Measurements from ENCODE around the gene VASP. TPM values are rescaled to one million over a fixed set of nuclear protein-coding genes. Genes with fewer than 3 reads are reported as not detected.

The VASP gene
- total and polyA plus RNA-seq, 2 donors (not counting 3 experiments of a cell fraction or from before 2014, with no cell fraction given): 94.3 to 154 TPM

GRCh38 chr19:45495178-45495577 lies 12.1 kb upstream of the VASP start:
- Histone ChIP-seq H3K9me1 (replicated peaks; ENCODE audit: control insufficient read depth, extremely low read depth, insufficient read depth, low read length) (no peaks in the 10 kb centered on the region), H4K20me1 (replicated peaks; ENCODE audit: control insufficient read depth, extremely low read depth, insufficient read depth, low read length) (no peaks in the 10 kb centered on the region), H3K79me2 (ENCODE audit: control insufficient read depth, insufficient read depth, low read length) (no peaks in the 10 kb centered on the region), H3K4me1 (ENCODE audit: control insufficient read depth, extremely low read depth, insufficient read depth, low read length) (peaks cover 27% of the 10 kb centered on the region), H3K4me3 (replicated peaks in 1 of 3; ENCODE audit: insufficient read depth in 1 of 3, low read depth in 1 of 3, low read length in 3 of 3) (no peak overlapping the region), H3K27ac (ENCODE audit: insufficient read depth, low read depth, low read length) (no peak overlapping the region), H3K27me3 (ENCODE audit: control insufficient read depth in 2 of 2, insufficient read depth in 2 of 2, low read length in 2 of 2) (peaks cover 8 to 16% of the 10 kb centered on the region in 2 experiments), H2AFZ (ENCODE audit: low read depth, low read length) (no peak overlapping the region), H3K4me2 (ENCODE audit: insufficient read depth, low read length) (no peak overlapping the region), H3K36me3 (ENCODE audit: control insufficient read depth in 2 of 2, extremely low read depth in 1 of 2, insufficient read depth in 2 of 2, low read length in 2 of 2) (no peaks in the 10 kb centered on the region), H3K9me3 (replicated peaks; ENCODE audit: control insufficient read depth, insufficient read depth, low read length) (no peaks in the 10 kb centered on the region), H3K9ac (replicated peaks; ENCODE audit: extremely low read depth, insufficient read depth, low read length) (no peak overlapping the region)
- dilution Hi-C loops (cut with MboI; ENCODE audit: extremely low pct_ligation_motif_present, low sequenced_read_pairs) (no loop called here), intact Hi-C loops (cut with micrococcal nuclease) (no loop called here)
- CTCF ChIA-PET: interaction anchor here (2.6 to 4.3 kb wide), 3 partner anchors 10 to 147 kb away, joined by 18 to 45 read pairs (median 38); no protein-coding TSS in a partner anchor
- POLR2A ChIA-PET: no interaction called here
- FAIRE-seq (no peak), DNase-seq (ENCODE audit: low read depth, low spot score) (no peak)
- no TSS peak for BruUV-seq (replicated peaks)
- TF ChIP-seq JUN (IDR thresholded peaks at IDR 0.05; ENCODE audit: borderline replicate concordance, insufficient read depth, insufficient read length, low read depth) (no peak), CTCF (IDR thresholded peaks at IDR 0.05; ENCODE audit: extremely low read depth in 1 of 2, insufficient read depth in 1 of 2, low read depth in 1 of 2, low read length in 2 of 2) (no peak)

- H3K9me1 ChIP-seq (replicated peaks; ENCODE audit: control insufficient read depth, extremely low read depth, insufficient read depth, low read length): no peaks in the 10 kb centered on the region
- TF ChIP-seq FOS (IDR thresholded peaks at IDR 0.05; ENCODE audit: borderline replicate concordance, insufficient read depth, low read length) (no peak), MYC (IDR thresholded peaks at IDR 0.05; ENCODE audit: low read depth, low read length) (no peak), JUN (IDR thresholded peaks at IDR 0.05; ENCODE audit: borderline replicate concordance, insufficient read depth, insufficient read length, low read depth) (no peak), GATA2 (IDR thresholded peaks at IDR 0.05; ENCODE audit: insufficient read depth, insufficient read length, low read depth, low read length) (no peak)
- intact Hi-C loops (cut with micrococcal nuclease) (no loop called here), dilution Hi-C loops (cut with MboI; ENCODE audit: extremely low pct_ligation_motif_present, low sequenced_read_pairs) (no loop called here)
- POLR2A ChIA-PET: interaction anchor here (0.6 kb wide), 1 partner anchor 65 kb away, joined by 4 read pairs; no protein-coding TSS in a partner anchor
- no peaks in the 10 kb centered on the region for H3K79me2 ChIP-seq (ENCODE audit: control insufficient read depth, insufficient read depth, low read length)
- peak overlapping the region; percentile 52 for H2AFZ ChIP-seq (ENCODE audit: low read depth, low read length)
- H4K20me1 ChIP-seq (replicated peaks; ENCODE audit: control insufficient read depth, extremely low read depth, insufficient read depth, low read length): no peaks in the 10 kb centered on the region
- no peaks in the 10 kb centered on the region for H3K9me3 ChIP-seq (replicated peaks; ENCODE audit: control insufficient read depth, insufficient read depth, low read length)
- CTCF ChIA-PET: interaction anchor here (1.0 to 4.3 kb wide), 7 partner anchors 11 to 146 kb away, joined by 3 to 45 read pairs (median 4); no protein-coding TSS in a partner anchor
- peaks cover 8 to 16% of the 10 kb centered on the region in 2 experiments for H3K27me3 ChIP-seq (ENCODE audit: control insufficient read depth in 2 of 2, insufficient read depth in 2 of 2, low read length in 2 of 2)
- peak overlapping the region; percentile 31 to 55 (median 40) for H3K4me3 ChIP-seq (replicated peaks in 1 of 3; ENCODE audit: insufficient read depth in 1 of 3, low read depth in 1 of 3, low read length in 3 of 3)
- H3K27ac ChIP-seq (ENCODE audit: insufficient read depth, low read depth, low read length): no peak overlapping the region
- no peak overlapping the region for H3K9ac ChIP-seq (replicated peaks; ENCODE audit: extremely low read depth, insufficient read depth, low read length)
- FAIRE-seq (peak; percentile 50), DNase-seq (ENCODE audit: low read depth, low spot score) (peak; percentile 29)
- peak overlapping the region; percentile 78 for H3K4me2 ChIP-seq (ENCODE audit: insufficient read depth, low read length)
- BruUV-seq (replicated peaks): no TSS peak
- no peaks in the 10 kb centered on the region for H3K36me3 ChIP-seq (ENCODE audit: control insufficient read depth in 2 of 2, extremely low read depth in 1 of 2, insufficient read depth in 2 of 2, low read length in 2 of 2)
- peaks cover 27% of the 10 kb centered on the region for H3K4me1 ChIP-seq (ENCODE audit: control insufficient read depth, extremely low read depth, insufficient read depth, low read length)
Measured at GRCh38 chr19:45496349-45496953, 10.8 kb upstream of the VASP start.
